Stimulated activated CD8-positive, alpha-beta memory T cell treated with anti-CD3 and anti-CD28 coated beads, Interleukin-2, amount 100 ng/mL, for 1 hour (primary cell): Measurements from ENCODE around the gene GPC1.

ENCODE experiments used
- DNase-seq, 2 donors: peaks; one replicate each; pipeline ENCODE4 v3.0.0-alpha.2; 2020; ENCODE audit warnings: low read depth in 2 of 2

GPC1 gene

GRCh38 chr2:240456447-240457222 is 21.2 kb downstream of the GPC1 start:
- no peak for DNase-seq

GRCh38 chr2:240457223-240458043 is 22.0 kb downstream of the GPC1 start:
- DNase-seq = no peak

GRCh38 chr2:240458044-240458899 is 22.8 kb downstream of the GPC1 start:
- no peak for DNase-seq

DNA sequence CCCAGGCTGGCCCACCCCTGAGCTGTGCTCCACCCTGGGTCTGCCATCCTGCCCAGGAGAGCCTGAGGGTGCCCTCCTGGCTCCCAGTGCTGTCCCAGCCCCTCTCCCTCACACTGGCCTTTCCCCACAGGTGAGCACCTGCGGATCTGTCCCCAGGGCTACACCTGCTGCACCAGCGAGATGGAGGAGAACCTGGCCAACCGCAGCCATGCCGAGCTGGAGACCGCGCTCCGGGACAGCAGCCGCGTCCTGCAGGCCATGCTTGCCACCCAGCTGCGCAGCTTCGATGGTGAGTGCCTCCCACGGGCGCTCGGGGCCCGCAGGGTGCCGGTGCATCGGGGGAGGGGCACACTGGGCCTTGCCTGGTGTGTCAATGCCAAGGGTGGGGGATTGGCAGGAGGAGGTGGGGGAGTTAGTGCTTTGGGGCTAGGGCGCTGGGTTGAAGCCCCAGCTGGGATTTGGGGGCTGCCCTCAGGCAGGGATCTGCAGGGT is 23.5 kb downstream of the GPC1 start:
- DNase-seq = no peak

DNA sequence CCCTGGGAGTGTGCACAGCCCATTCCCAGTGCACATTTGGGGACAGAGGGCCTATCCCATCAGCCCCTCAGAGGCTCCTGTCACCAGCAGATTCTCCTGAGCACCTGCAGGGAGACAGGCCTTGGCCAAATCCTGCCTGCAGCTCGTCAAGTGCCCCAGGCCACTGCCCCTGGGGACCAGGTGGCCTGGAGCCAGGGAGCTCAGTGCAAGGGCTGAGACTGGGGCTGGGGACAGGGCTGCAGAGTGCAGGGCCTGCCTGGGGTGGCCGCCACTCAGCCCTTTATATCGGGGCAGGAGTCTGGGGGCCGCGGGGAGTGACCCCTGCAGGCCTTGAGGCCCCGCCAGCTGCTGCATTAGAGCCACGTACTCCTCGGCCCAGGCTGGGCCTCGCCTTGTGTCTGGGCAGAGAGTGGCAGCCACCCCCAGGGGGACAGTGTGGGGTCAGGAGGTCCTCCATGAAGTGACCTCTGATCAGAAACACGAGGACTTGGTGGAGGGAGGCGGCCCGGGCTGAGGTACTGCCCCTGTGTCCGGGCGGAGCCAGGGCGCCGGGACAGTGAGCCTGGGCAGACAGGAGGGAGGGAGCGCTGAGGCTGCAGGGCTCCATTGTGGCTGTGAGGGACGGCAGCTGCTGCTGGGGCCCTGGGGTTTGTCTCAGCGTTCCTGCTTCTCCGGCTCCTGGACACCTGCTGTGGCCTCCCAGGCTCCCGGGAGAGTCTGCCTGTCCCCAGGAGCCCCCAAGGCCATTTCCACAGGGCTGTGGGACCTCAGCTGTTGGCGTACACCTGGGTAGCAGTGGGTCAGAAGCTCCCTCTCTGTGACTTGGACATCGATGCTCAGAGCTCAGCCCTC is 24.2 kb downstream of the GPC1 start:
- no peak for DNase-seq

DNA sequence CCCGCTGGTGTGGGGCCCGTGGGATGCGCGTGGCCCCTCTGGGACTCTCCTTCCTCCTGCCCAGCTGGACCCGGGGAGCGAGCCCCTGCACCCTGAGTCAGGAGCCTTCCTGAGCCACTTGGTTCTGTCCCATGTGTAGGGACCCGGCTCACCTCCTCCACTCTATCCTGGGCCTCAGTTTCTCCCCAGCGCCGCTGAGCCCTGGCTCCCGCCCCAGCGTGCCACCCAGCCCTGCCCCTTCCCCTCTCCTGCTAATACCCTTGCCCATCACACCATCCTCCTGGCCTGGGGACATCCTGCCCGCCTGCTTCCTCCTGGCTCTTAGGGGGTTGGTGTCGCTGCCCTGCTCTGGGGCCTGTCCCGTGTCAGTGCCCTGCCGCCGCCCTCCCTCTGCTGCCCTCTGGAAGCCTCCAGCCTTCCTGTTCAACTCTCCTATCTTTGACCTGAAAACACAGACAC is 24.8 kb downstream of the GPC1 start:
- DNase-seq = no peak

DNA sequence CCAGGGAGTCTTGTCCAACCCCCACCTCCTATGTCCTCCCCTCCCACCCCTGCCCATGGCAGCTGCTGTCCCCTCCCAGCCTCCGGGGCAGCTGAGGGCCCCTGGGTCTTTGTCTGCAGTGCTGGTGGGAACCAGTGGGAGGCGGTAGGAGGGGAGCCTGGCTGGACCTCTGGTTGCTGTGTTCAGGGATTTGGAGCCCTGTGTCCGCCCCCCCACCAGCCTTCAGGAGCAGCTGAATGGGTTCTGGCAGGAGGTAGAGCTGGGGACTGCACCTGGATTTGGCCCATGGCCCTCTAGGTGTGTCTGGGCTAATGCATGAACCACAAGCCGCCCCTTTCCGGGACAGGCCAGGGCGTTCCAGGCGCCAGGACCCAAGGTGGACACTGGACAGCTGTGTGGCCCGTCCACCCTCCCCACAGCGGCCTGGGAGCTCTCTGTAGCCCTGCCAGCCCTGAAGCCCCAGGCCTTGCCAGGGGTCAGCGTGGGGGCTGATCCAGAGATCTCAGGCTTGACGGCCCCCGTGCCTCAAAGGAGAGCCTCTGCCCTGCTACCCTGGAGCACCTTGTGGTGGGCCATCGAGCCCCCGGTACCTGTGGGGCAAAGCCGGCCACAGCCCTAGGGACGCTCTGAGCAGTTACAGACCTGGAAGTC is 25.4 kb downstream of the GPC1 start:
- no peak for DNase-seq

GRCh38 chr2:240461471-240462072 is 26.1 kb downstream of the GPC1 start:
- DNase-seq = no peak

DNA sequence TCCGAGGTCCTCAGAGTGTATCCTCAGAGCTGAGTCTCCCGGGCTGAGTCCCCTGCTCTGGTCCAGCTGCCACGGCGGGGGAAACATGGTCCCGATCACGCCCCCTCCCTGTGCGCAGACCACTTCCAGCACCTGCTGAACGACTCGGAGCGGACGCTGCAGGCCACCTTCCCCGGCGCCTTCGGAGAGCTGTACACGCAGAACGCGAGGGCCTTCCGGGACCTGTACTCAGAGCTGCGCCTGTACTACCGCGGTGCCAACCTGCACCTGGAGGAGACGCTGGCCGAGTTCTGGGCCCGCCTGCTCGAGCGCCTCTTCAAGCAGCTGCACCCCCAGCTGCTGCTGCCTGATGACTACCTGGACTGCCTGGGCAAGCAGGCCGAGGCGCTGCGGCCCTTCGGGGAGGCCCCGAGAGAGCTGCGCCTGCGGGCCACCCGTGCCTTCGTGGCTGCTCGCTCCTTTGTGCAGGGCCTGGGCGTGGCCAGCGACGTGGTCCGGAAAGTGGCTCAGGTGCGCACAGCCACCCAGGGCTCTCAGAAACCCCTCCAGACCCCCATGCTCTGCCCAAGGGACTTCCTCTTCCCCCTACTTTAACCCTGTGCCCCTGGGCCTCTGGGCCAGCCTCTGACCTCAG is 26.7 kb downstream of the GPC1 start:
- no peak for DNase-seq

GRCh38 chr2:240462707-240463273 is 27.3 kb downstream of the GPC1 start:
- DNase-seq = no peak

- no peak for DNase-seq
Observed at GRCh38 chr2:240463274-240463865, 27.9 kb downstream of the GPC1 start.

- DNase-seq = no peak
Observed at GRCh38 chr2:240463866-240464481, 28.5 kb downstream of the GPC1 start.

DNA sequence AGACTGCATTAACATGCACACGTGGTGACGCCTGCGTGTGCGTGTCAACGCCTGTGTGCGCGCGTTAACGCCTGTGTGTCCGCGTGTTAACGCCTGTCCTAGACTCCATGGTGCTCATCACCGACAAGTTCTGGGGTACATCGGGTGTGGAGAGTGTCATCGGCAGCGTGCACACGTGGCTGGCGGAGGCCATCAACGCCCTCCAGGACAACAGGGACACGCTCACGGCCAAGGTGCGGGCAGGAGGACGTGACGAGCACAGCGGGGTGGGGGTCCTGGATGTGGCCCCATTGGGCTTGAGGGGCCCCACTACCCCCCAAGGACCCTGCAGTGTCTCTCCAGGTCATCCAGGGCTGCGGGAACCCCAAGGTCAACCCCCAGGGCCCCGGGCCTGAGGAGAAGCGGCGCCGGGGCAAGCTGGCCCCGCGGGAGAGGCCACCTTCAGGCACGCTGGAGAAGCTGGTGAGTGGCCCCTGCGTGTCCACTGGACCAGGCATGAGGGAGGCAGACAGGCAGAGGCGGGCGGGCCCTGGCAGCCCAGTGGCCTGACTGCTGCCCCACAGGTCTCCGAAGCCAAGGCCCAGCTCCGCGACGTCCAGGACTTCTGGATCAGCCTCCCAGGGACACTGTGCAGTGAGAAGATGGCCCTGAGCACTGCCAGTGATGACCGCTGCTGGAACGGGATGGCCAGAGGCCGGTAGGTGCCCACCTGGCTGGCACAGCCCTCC is 29.2 kb downstream of the GPC1 start:
- no peak for DNase-seq

- no peak for DNase-seq
Observed at GRCh38 chr2:240465268-240465764, 29.9 kb downstream of the GPC1 start.

- no peak for DNase-seq
Observed at GRCh38 chr2:240465765-240466578, 30.5 kb downstream of the GPC1 start.

DNA sequence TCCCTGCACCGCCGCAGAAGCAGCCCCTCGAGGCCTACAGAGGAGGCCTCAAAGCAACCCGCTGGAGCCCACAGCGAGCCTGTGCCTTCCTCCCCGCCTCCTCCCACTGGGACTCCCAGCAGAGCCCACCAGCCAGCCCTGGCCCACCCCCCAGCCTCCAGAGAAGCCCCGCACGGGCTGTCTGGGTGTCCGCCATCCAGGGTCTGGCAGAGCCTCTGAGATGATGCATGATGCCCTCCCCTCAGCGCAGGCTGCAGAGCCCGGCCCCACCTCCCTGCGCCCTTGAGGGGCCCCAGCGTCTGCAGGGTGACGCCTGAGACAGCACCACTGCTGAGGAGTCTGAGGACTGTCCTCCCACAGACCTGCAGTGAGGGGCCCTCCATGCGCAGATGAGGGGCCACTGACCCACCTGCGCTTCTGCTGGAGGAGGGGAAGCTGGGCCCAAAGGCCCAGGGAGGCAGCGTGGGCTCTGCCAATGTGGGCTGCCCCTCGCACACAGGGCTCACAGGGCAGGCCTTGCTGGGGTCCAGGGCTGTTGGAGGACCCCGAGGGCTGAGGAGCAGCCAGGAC is 31.2 kb downstream of the GPC1 start:
- no peak for DNase-seq
